ENCODE measurements around the gene BCL2A1.
"Not testable (repeated sequence)": the region's sequence is repeated elsewhere in the genome, so short reads cannot be mapped to it uniquely, and the experiment has no call there.

BCL2A1 gene

GRCh38 chr15:79919749-79920511 lies 51.1 kb downstream of the BCL2A1 start:
- DNase-seq, result no peak

- DNase-seq, result no peak
Observed at GRCh38 chr15:79919090-79919748, 51.8 kb downstream of the BCL2A1 start.

GRCh38 chr15:79918278-79918677 lies 52.7 kb downstream of the BCL2A1 start:
- DNase-seq, result no peak

GRCh38 chr15:79916502-79917132 lies 54.4 kb downstream of the BCL2A1 start:
- no peak for DNase-seq

GRCh38 chr15:79915776-79916501 lies 55.1 kb downstream of the BCL2A1 start:
- not testable (repeated sequence) for DNase-seq

GRCh38 chr15:79914728-79915127 lies 56.3 kb downstream of the BCL2A1 start:
- DNase-seq, result no peak

Data from amniotic stem cell (primary cell).